ENCODE measurements around the gene RPL26.
A peak's percentile ranks its signal among the peaks of the same experiment; 100 is the strongest.
"Not testable (repeated sequence)": the region's sequence is repeated elsewhere in the genome, so short reads cannot be mapped to it uniquely, and the experiment has no call there.

The RPL26 gene

DNA sequence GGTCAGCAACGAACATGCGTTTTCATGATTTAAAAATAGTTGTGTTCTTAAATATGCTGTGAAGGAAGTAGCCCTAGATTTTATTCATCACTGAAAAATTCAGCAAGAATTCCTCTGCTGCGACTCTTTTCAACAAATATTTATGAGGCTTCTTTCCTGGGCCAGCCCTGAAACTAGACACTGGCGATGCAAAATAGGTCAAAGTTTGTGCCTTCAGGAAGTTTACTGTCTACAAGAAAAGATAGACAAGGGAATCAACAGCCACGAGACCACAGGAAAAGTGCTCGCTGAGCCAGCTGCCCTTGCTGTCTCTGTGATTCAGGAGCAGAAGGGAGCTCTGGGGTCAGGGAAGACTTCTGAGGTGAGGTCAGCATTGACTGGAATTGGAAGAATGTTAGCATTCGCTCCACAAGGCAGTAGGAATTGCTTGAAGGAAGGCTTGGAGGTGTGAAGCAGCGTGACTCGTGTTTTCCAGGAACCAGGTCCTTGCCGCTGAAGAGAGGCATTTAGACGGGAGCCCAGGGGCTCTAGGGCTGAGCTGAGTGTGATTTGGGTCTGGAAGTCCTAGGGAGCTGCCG is 1.9 kb upstream of the RPL26 start:
- H3K36me3 ChIP-seq (ENCODE audit: insufficient read depth, insufficient read length, low read length), result peaks cover 26% of the 10 kb centered on the region
- H3K9ac ChIP-seq (ENCODE audit: insufficient read length, low read depth), result peak overlapping the region; percentile 56
- H3K4me3 ChIP-seq (ENCODE audit: insufficient read length, low read depth), result no peak overlapping the region
- no peak for DNase-seq (ENCODE audit: low read depth, low spot score)
- no peak for TF ChIP-seq ZNF274 (IDR thresholded peaks at IDR 0.05; ENCODE audit: low read depth, low read length)
- no peak for TF ChIP-seq SUZ12 (IDR thresholded peaks at IDR 0.05; ENCODE audit: extremely low read depth, insufficient read depth, insufficient read length)
- no peak for TF ChIP-seq YY1 (IDR thresholded peaks at IDR 0.05; ENCODE audit: insufficient read depth, insufficient read length)
- no peaks in the 10 kb centered on the region for H3K4me1 ChIP-seq (ENCODE audit: insufficient read depth, insufficient read length)
- H3K9me3 ChIP-seq (ENCODE audit: insufficient read depth, low read length), result no peaks in the 10 kb centered on the region
- H3K27me3 ChIP-seq (ENCODE audit: insufficient read depth, insufficient read length), result no peaks in the 10 kb centered on the region

GRCh38 chr17:8382880-8383142 is 182 bp downstream of the RPL26 start:
- Histone ChIP-seq H3K9ac (ENCODE audit: insufficient read length, low read depth) (peak overlapping the region; percentile 78), H3K9me3 (ENCODE audit: insufficient read depth, low read length) (no peaks in the 10 kb centered on the region), H3K4me1 (ENCODE audit: insufficient read depth, insufficient read length) (no peaks in the 10 kb centered on the region), H3K4me3 (ENCODE audit: insufficient read length, low read depth) (peak overlapping the region; percentile 91), H3K36me3 (ENCODE audit: insufficient read depth, insufficient read length, low read length) (peaks cover 45% of the 10 kb centered on the region), H3K27me3 (ENCODE audit: insufficient read depth, insufficient read length) (no peaks in the 10 kb centered on the region)
- TF ChIP-seq SUZ12 (IDR thresholded peaks at IDR 0.05; ENCODE audit: extremely low read depth, insufficient read depth, insufficient read length) (no peak), ZNF274 (IDR thresholded peaks at IDR 0.05; ENCODE audit: low read depth, low read length) (no peak)
- DNase-seq (ENCODE audit: low read depth, low spot score), result no peak

DNA sequence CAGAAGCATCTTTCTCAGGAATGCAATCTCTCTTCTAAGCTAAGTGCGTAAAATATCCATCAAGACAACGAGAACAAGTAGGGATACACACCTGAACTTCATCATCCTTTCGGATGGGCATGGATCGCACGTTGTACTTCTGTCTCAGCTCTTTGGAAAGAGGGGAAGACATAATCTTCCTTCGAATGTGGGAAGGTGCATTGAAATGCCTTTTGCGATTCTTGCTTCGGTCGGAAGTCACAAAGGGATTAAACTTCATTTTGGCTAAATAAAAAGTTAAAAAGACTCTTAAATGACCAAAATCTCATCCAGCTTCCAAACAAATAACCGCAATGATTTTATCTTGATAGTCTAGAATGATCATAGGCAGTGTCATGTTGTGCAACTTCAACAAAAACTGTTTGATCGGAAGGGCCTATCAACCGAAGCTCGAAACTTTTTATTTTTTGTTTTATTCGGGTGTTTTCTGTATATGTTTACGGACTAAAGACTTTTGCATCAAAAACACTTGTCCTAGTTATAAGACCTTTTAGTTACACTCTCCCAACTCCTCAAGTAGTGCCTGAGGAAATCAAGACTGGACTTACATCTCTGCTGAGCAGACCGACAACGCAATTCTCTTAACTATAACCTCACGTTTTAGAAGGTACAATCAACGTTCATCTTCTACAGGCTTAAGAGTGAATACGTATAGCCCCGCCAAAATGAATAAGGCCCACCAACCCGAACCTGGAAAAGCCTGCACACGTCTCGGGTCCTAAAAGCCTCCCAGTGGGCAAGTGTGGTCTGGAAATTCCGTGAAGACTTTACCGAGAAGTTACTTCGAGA is 727 bp downstream of the RPL26 start:
- Histone ChIP-seq H3K9me3 (ENCODE audit: insufficient read depth, low read length) (no peaks in the 10 kb centered on the region), H3K9ac (ENCODE audit: insufficient read length, low read depth) (peak overlapping the region; percentile 78), H3K4me1 (ENCODE audit: insufficient read depth, insufficient read length) (no peaks in the 10 kb centered on the region), H3K36me3 (ENCODE audit: insufficient read depth, insufficient read length, low read length) (peaks cover 51% of the 10 kb centered on the region), H3K27me3 (ENCODE audit: insufficient read depth, insufficient read length) (no peaks in the 10 kb centered on the region), H3K4me3 (ENCODE audit: insufficient read length, low read depth) (peak overlapping the region; percentile 91)
- TF ChIP-seq ZNF274 (IDR thresholded peaks at IDR 0.05; ENCODE audit: low read depth, low read length) (no peak), YY1 (IDR thresholded peaks at IDR 0.05; ENCODE audit: insufficient read depth, insufficient read length) (no peak), SUZ12 (IDR thresholded peaks at IDR 0.05; ENCODE audit: extremely low read depth, insufficient read depth, insufficient read length) (no peak)
- DNase-seq (ENCODE audit: low read depth, low spot score), result no peak

DNA sequence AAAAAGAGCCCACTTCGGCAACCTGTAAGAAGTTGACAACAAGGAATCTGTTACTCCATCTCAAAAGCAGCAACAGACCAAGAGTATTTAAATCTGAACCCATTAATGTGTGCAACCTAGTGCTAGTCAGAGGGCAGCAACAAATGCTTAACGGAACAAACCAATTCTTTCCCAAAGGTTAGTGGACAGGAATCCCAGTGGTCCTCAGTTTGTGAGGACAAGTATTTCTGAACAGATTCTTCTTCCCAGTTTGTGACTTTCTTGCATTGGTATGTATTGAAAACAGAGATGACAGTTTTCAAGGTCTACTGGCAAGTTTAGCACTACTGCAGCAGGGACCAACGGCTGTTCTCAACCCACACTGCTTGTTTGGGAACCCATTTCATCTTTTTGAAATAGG is 2.9 kb downstream of the RPL26 start:
- no peaks in the 10 kb centered on the region for H3K27me3 ChIP-seq (ENCODE audit: insufficient read depth, insufficient read length)
- H3K4me1 ChIP-seq (ENCODE audit: insufficient read depth, insufficient read length), result no peaks in the 10 kb centered on the region
- no peak for DNase-seq (ENCODE audit: low read depth, low spot score)
- H3K9me3 ChIP-seq (ENCODE audit: insufficient read depth, low read length), result no peaks in the 10 kb centered on the region
- no peak overlapping the region for H3K4me3 ChIP-seq (ENCODE audit: insufficient read length, low read depth)
- peak overlapping the region; percentile 47 for H3K9ac ChIP-seq (ENCODE audit: insufficient read length, low read depth)
- TF ChIP-seq ZNF274 (IDR thresholded peaks at IDR 0.05; ENCODE audit: low read depth, low read length) (no peak), YY1 (IDR thresholded peaks at IDR 0.05; ENCODE audit: insufficient read depth, insufficient read length) (no peak), SUZ12 (IDR thresholded peaks at IDR 0.05; ENCODE audit: extremely low read depth, insufficient read depth, insufficient read length) (no peak)
- peaks cover 63% of the 10 kb centered on the region for H3K36me3 ChIP-seq (ENCODE audit: insufficient read depth, insufficient read length, low read length)

GRCh38 chr17:8378117-8378516 is 4.9 kb downstream of the RPL26 start:
- H3K36me3 ChIP-seq (ENCODE audit: insufficient read depth, insufficient read length, low read length), result peaks cover 63% of the 10 kb centered on the region
- not testable (repeated sequence) for DNase-seq (ENCODE audit: low read depth, low spot score); H3K9me3 ChIP-seq (ENCODE audit: insufficient read depth, low read length); H3K9ac ChIP-seq (ENCODE audit: insufficient read length, low read depth); H3K27me3 ChIP-seq (ENCODE audit: insufficient read depth, insufficient read length); H3K4me3 ChIP-seq (ENCODE audit: insufficient read length, low read depth); H3K4me1 ChIP-seq (ENCODE audit: insufficient read depth, insufficient read length)

DNA sequence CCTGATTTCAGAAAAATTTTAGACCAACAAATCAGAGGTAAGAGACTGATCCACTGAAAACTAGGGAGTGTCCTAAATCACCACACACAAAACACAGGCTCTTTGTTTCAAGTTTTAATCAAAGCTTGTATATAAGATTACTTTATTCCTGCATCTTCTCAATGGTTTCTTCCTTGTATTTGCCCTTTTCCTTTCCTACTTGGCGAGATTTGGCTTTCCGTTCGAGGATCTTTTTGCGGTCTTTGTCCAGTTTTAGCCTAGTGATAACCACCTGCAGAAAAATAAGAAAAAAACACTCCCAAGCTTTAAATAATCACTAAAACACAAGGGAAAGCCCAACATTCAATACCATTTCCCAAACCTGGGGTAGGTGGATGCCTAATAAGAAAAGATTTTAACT is 5.6 kb downstream of the RPL26 start:
- Histone ChIP-seq H3K9me3 (ENCODE audit: insufficient read depth, low read length) (no peaks in the 10 kb centered on the region; the same call in 1 of the 2 replicates), H3K4me3 (ENCODE audit: insufficient read length, low read depth) (no peak overlapping the region), H3K9ac (ENCODE audit: insufficient read length, low read depth) (no peak overlapping the region), H3K36me3 (ENCODE audit: insufficient read depth, insufficient read length, low read length) (peaks cover 62% of the 10 kb centered on the region), H3K27me3 (ENCODE audit: insufficient read depth, insufficient read length) (no peaks in the 10 kb centered on the region), H3K4me1 (ENCODE audit: insufficient read depth, insufficient read length) (no peaks in the 10 kb centered on the region)
- TF ChIP-seq SUZ12 (IDR thresholded peaks at IDR 0.05; ENCODE audit: extremely low read depth, insufficient read depth, insufficient read length), result no peak
- TF ChIP-seq YY1 (IDR thresholded peaks at IDR 0.05; ENCODE audit: insufficient read depth, insufficient read length), result no peak
- TF ChIP-seq ZNF274 (IDR thresholded peaks at IDR 0.05; ENCODE audit: low read depth, low read length), result no peak
- DNase-seq (ENCODE audit: low read depth, low spot score), result no peak

DNA sequence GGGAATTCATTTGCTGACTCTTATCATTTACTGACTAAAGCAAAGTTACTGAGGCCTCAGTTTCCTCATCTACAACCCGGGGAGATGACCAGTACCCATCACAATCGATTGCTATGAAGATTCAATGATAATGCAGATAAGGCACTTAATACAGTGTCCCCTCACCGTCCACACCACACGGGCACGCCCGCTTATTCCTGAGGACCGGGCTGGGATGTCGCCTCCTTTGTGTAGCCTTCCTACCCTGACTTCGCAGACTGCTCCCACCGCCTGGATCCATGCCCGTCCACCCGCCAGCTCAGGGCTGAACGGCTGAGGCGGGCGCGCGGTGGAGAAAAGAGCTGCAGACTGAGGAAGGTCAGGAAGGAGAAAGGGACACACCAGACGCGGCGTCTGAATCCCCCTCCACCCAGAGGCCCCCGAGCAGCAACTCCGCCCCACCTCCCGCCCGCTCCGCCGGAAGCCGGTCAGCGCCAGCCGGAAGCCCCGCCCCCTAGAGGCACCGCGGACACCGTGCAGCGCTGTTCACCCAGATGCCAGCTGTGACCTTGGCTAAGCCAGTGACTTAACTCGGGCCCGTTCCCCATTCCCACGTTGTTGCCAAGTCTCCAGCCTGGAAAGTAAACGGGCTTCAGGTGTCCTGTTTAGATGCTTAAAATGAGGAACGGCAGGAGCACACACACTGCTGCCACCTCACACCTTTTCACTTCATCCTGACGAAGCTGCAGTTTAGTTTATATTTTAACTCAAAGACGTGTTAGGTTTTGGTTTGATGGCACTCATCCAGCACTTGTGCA is 6.5 kb downstream of the RPL26 start, which contains the start of gene KRABD2:
KRABD2 (minus strand) TSS at position 434 of the 797 bp plus-strand sequence.
- peak within 1 kb of the TSS; percentile 64 for H3K4me3 ChIP-seq (ENCODE audit: insufficient read length, low read depth)
- H3K4me1 ChIP-seq (ENCODE audit: insufficient read depth, insufficient read length), result no peaks in the 10 kb centered on the region
- peaks cover 53% of the 10 kb centered on the region for H3K36me3 ChIP-seq (ENCODE audit: insufficient read depth, insufficient read length, low read length)

More for the DNA sequence above, 6.5 kb downstream of the RPL26 start, which contains the start of gene KRABD2:
- peak; percentile 76 for DNase-seq (ENCODE audit: low read depth, low spot score)
- H3K9ac ChIP-seq (ENCODE audit: insufficient read length, low read depth), result peak within 1 kb of the TSS; percentile 95
- H3K27me3 ChIP-seq (ENCODE audit: insufficient read depth, insufficient read length), result no peaks in the 10 kb centered on the region
- no peaks in the 10 kb centered on the region; the same call in 1 of the 2 replicates for H3K9me3 ChIP-seq (ENCODE audit: insufficient read depth, low read length)
- TF ChIP-seq SUZ12 (IDR thresholded peaks at IDR 0.05; ENCODE audit: extremely low read depth, insufficient read depth, insufficient read length) (no peak), YY1 (IDR thresholded peaks at IDR 0.05; ENCODE audit: insufficient read depth, insufficient read length) (no peak), ZNF274 (IDR thresholded peaks at IDR 0.05; ENCODE audit: low read depth, low read length) (no peak)
